HAP-1 (cell line): ENCODE measurements around the gene ARMC9.

ENCODE experiments used
- DNase-seq, 2 experiments: peaks; one replicate each; pipeline ENCODE4 v3.0.0-alpha.2; 2016 to 2020; ENCODE audit warnings: low spot score in 2 of 2
- H3K27me3 ChIP-seq: fragments of 250-450 bp; sonication (Bioruptor Pico); 2 replicates; pipeline ENCODE4 v1.5.1; 2020; ENCODE audit warnings: low read depth, mild to moderate bottlenecking, moderate library complexity
- H3K36me3 ChIP-seq: fragments of 250-450 bp; sonication (Bioruptor Pico); replicated peaks from 2 replicates; pipeline ENCODE4 v1.5.1; 2020; ENCODE audit warnings: mild to moderate bottlenecking
- H3K4me1 ChIP-seq: fragments of 250-450 bp; sonication (Bioruptor Pico); 2 replicates; pipeline ENCODE4 v1.5.1; 2020; ENCODE audit warnings: mild to moderate bottlenecking
- H3K4me3 ChIP-seq: fragments of 250-450 bp; sonication (Bioruptor Pico); 2 replicates; pipeline ENCODE4 v1.5.1; 2020; ENCODE audit warnings: mild to moderate bottlenecking, moderate library complexity
- H3K9me3 ChIP-seq: fragments of 250-450 bp; sonication (Bioruptor Pico); 2 replicates; pipeline ENCODE4 v1.5.1; 2020; ENCODE audit warnings: mild to moderate bottlenecking, moderate library complexity
- in situ Hi-C: fragments of 300-500 bp; cut with MboI; formaldehyde crosslinking; loops from 3 replicates; pipeline ENCODE4 v1.14.3; 2020; ENCODE audit warnings: low sequenced_read_pairs, inconsistent platforms, mixed read lengths

The ARMC9 gene, protein sequence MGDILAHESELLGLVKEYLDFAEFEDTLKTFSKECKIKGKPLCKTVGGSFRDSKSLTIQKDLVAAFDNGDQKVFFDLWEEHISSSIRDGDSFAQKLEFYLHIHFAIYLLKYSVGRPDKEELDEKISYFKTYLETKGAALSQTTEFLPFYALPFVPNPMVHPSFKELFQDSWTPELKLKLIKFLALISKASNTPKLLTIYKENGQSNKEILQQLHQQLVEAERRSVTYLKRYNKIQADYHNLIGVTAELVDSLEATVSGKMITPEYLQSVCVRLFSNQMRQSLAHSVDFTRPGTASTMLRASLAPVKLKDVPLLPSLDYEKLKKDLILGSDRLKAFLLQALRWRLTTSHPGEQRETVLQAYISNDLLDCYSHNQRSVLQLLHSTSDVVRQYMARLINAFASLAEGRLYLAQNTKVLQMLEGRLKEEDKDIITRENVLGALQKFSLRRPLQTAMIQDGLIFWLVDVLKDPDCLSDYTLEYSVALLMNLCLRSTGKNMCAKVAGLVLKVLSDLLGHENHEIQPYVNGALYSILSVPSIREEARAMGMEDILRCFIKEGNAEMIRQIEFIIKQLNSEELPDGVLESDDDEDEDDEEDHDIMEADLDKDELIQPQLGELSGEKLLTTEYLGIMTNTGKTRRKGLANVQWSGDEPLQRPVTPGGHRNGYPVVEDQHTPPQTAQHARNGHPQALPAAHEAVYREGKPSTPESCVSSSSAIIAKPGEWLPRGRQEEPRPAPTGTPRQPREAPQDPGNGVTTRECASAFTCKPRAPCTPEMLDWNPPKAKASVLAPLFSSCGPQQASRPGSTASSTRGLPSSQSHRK

DNA sequence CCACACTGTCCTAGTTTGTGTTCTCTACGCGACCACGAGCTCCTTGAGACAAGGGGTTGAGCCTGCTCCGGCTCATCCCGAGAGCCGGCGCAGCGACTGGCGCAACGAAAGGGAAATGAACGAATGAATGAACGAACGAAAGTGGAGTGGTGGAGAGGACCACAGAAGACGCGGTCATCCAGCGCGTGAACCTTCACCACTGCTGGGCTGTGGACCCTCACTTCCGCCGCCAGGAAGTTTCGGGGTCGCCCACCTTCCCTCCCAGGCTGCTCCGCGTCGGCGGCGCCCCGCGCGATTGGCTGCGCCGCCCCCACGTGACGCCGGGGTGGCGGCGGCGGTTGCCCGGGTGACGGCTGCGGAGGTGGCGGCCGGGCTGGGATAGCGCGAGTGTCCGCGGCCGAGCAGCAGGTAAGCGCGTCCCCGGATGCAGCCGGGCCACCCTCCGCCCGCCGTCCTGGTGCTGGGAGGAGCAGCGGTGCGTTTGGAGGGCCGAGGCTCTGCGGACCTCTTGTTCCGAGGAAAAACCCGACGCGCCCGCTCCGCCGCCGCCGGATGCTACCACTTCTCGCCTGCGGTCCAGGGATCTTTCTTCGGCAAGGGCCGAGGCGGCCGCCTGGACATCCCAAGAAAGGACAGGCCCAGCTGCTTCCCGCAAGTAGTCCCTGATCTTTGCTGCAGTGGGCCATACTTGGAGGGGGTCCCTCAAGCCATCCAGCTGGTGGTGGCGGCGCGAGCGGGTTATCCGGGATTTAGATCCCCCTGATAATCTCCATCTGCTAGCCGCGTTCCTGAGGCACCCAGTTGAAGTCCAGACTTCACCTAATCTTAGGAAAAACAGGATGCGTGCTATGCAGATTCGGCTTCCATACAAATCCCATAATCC lies at the start of gene ARMC9:
TSS of gene ARMC9 (plus strand) at position 341 of the 883 bp plus-strand sequence. CDS start 7,608 bp downstream, outside the sequence.
- Histone ChIP-seq H3K4me1 (peaks cover 18% of the 10 kb centered on the region), H3K36me3 (no peaks in the 10 kb centered on the region), H3K27me3 (no peaks in the 10 kb centered on the region), H3K9me3 (peaks cover 5% of the 10 kb centered on the region; the same call in 1 of the 2 replicates), H3K4me3 (peak within 1 kb of the TSS; percentile 77)
- in situ Hi-C loops: no loop called here
- DNase-seq: peak; percentile 60 to 85

DNA sequence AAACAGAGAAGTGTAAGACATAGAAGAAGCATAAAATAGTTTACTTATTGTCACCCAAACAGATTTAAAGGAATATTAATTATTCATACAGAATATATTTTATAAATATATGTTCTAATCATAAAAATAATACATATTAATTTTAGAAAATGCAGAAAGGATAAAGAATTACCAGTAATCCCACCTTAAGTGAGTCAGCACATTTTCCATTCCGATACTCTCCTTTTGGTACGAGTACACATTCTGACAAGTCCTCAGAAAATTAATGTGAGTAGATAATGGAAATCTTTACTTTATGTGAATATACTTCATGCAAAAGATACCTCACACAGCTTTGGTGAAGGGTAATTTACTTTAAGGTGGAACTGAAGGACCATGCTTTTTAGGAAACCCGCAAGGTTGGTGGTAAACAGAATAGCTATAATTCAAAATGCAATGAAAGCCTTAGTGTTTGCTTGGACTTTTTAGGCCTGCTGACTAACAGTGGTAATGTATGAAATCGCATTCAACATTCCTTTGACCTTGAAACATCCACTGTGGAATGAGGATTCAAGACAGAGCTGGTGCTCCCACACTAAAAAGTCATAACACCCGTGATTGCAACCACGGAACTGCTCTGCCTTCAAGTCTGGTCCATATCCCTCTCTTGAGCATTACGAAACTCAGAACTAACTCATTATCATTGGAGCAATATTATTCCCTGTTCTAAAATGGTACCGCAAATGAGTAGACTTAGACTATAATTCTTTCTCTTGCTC lies 45.5 kb upstream of the ARMC9 start:
- DNase-seq: no peak
- Histone ChIP-seq H3K9me3 (no peaks in the 10 kb centered on the region), H3K4me1 (no peaks in the 10 kb centered on the region), H3K4me3 (no peak overlapping the region), H3K36me3 (peaks cover 19% of the 10 kb centered on the region), H3K27me3 (no peaks in the 10 kb centered on the region)
- in situ Hi-C loops: no loop called here

DNA sequence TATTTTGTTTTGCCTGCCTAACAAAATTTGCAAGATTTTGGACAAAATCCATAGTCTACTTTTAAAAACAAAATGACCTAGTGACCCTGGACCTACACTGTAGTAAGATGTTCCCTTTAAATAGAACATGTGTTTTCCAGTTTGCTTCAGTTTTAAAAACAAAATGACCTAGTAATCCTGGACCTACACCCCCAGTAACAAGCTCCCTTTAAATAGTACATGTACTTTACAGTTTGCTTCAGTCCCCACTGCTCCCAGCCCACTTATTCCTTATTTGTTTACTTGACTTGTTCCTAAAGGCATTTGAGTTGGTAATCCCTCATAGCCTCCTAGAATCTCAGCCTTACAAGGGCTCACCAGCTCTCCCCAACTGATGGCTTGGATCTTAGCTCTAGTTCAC lies 39.1 kb upstream of the ARMC9 start:
- in situ Hi-C loops: no loop called here
- H3K27me3 ChIP-seq: no peaks in the 10 kb centered on the region
- H3K36me3 ChIP-seq: peaks cover 7% of the 10 kb centered on the region
- H3K9me3 ChIP-seq: no peaks in the 10 kb centered on the region
- no peak for DNase-seq
- H3K4me1 ChIP-seq: peaks cover 29% of the 10 kb centered on the region
- no peak overlapping the region for H3K4me3 ChIP-seq

DNA sequence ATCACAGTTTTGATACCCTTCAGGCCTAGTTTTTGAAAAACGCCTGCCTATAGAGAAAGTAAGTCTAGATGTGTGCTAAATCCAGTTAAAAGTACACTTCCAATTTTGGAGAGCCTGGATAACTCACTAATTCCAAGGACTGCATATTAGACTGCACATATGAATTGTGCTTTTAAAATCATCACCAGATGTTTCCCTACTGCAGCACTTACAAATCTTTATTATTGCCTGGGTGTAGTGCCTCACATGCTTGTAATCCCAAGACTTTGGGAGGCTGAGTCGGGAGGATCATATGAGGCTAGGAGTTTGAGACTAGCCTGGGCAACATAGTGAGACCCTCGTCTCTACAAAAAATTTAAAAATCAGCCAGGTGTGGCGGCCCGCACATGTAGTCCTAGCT lies 37.7 kb upstream of the ARMC9 start:
- Histone ChIP-seq H3K4me1 (peaks cover 29% of the 10 kb centered on the region), H3K27me3 (no peaks in the 10 kb centered on the region), H3K9me3 (no peaks in the 10 kb centered on the region), H3K36me3 (peaks cover 8% of the 10 kb centered on the region), H3K4me3 (no peak overlapping the region)
- DNase-seq: no peak
- in situ Hi-C loops: no loop called here

DNA sequence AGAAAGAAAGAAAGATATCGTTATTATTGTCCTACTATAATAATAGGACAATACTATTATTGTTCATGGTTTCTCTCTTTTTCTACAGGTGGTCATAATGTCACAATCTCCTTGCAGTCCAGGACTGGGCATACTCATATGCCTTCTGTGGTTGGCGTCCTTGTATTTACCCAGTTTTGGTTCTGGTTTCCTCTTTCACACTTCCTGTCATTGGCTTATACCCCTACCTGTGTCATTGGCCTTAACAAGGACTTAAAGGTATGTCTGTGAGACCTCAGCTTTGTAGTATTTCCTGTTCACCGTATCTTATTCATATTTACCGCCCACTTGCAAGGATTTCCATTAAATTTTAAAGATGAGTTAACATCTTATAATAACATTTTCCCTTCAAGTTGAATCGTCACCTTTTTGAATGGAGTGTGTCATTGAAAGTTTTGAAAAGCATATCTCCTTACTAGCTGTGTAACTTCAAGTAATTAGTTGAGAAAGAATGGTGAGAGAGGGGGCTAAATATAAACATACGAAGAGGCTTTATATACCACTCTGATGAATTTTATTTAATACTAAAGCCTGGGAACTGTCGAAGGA lies 37.1 kb upstream of the ARMC9 start:
- H3K4me1 ChIP-seq: peaks cover 29% of the 10 kb centered on the region
- peaks cover 15% of the 10 kb centered on the region for H3K36me3 ChIP-seq
- H3K4me3 ChIP-seq: no peak overlapping the region
- no peaks in the 10 kb centered on the region for H3K9me3 ChIP-seq
- DNase-seq: no peak
- H3K27me3 ChIP-seq: no peaks in the 10 kb centered on the region
- in situ Hi-C loops: no loop called here

DNA sequence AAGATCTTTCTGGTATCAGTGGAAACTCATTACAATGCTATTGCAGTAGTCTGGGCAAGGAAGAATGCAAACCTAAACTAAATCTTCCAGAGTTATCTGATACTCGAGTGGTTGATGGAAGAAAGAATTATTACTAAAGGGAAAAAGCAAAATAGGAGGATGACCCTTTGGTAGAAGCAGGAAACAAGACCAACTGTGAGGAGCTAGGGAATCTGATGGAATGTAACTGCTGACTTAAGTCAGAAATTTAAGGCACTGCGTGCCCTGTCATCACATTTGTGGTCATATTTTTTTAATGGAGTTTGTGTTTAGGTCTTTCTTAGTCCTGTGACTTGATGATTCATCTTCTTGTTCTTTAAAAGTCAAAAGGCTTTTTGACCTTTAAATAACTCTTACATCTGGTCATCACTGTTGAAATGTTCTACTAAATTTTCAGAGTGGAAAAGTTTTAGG lies 36.5 kb upstream of the ARMC9 start:
- H3K36me3 ChIP-seq: peaks cover 20% of the 10 kb centered on the region
- in situ Hi-C loops: no loop called here
- no peak overlapping the region for H3K4me3 ChIP-seq
- no peaks in the 10 kb centered on the region for H3K9me3 ChIP-seq
- no peak for DNase-seq
- no peaks in the 10 kb centered on the region for H3K27me3 ChIP-seq
- peaks cover 29% of the 10 kb centered on the region for H3K4me1 ChIP-seq

DNA sequence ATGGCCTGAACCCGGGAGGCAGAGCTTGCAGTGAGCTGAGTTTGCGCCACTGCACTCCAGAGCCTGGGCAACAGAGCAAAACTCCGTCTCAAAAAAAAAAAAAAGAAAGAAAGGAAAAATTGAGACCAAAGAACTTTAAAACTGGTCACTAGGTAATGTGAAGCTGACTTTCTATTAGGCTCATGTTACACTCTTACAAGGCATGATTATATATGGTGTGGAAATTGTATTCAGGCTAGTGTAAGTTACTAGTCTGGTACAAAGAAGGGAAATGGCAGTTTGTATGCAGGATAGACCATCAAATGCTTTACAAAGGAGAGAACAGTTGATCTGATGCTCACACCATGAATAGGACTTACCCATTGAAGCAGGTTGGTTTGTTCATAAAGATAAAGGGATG lies 35.4 kb upstream of the ARMC9 start:
- Histone ChIP-seq H3K4me3 (no peak overlapping the region), H3K27me3 (no peaks in the 10 kb centered on the region), H3K9me3 (no peaks in the 10 kb centered on the region), H3K4me1 (peaks cover 29% of the 10 kb centered on the region), H3K36me3 (peaks cover 32% of the 10 kb centered on the region)
- in situ Hi-C loops: no loop called here
- DNase-seq: no peak

DNA sequence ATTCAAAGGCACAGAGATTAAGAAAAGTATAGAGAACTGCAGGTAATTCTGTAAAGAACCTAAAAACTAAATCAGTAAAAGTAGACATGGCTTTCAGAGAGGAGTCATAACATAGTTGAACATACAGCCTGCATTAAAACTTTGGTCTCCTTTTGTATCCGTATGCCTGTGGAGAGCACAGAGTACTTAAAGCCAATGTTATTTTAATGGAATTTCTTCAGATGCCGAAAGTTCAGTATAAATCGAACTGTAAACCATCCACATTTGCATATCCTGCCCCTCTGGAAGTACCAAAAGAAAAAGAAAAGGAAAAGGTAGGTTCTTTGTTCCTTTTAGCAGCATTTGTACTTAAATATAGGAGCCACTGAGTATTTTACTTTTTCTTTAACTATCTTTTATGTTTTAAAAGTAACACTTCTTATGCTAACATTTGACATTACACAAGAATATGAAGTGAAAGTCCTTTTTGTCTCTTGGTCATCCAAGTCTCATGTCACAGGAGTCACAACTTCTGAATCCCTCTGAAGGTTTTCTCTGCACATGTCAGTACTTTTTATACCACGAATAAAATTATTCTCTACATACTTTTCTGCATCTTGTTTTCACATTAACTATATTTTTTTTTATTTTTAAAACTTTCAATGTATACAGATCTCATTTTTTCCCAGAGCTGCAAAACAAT lies 34.9 kb upstream of the ARMC9 start:
- Histone ChIP-seq H3K9me3 (no peaks in the 10 kb centered on the region), H3K4me1 (peaks cover 27% of the 10 kb centered on the region), H3K4me3 (no peak overlapping the region), H3K36me3 (peaks cover 35% of the 10 kb centered on the region), H3K27me3 (no peaks in the 10 kb centered on the region)
- in situ Hi-C loops: no loop called here
- peak in 1 of 2 experiments; percentile 42 for DNase-seq

DNA sequence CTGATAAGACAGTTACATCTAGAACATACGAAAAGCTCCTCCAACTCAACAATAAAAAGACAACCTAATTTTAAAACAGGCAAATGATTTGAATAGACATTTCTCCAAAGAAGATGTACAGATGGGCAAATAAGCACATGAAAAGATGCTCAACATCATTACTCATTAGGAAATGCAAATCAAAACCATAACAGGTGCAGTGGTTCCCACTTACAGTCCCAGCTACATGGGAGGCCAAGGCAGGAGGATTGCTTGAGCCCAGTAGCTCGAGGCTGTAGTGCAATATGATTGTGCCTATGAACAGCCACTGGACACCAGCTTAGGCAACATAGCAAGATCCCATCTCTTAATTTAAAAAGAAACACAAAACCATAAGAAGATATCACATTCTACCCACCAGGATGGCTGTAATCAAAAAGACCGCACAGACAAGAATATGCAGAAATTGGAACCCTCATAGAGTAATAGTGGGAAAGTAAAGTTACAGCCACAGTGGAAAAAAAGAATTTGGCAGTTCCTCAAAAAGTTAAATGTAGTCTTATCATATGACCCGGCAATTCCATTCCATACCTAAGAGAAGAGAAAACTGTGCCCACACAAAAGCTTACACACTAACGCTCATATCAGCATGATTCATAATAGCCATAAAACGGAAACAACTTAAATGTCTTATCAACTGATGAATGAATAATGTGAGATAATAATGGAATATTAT lies 30.5 kb upstream of the ARMC9 start:
- Histone ChIP-seq H3K4me1 (peaks cover 8% of the 10 kb centered on the region), H3K27me3 (no peaks in the 10 kb centered on the region), H3K9me3 (no peaks in the 10 kb centered on the region), H3K4me3 (no peak overlapping the region), H3K36me3 (peaks cover 53% of the 10 kb centered on the region)
- in situ Hi-C loops: no loop called here
- DNase-seq: no peak

DNA sequence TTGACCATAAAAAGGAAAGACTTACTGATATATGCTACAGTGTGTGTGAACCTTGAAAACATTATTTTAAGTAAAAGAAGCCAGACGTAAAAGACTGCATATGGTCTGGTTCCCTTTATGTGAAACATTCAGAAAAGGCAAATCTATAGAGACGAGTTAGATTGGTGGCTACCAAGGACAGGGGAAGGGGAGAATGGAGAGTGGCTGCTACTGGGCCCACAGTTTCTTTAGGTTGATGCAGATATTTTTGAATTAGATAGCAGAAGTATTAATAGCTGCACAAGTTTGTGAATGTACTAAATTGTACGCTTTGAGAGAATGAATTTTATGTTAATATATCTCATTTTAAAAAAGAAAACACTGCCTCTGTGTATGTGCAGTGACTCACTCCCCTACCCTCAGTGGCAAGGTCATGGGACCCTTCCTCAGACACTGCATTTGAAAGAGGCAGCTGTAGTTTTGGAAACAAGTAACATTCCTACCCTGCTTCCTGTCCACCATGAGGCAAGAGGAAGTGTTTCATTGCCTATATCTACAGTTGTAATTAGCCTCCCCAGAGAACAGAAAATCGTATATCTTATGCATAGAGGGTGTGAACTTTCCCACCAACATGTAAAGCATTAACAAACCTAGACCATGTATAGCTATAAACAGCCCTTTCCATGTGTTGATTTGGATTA lies 29.8 kb upstream of the ARMC9 start:
- Histone ChIP-seq H3K4me3 (no peak overlapping the region), H3K4me1 (peaks cover under 1% of the 10 kb centered on the region), H3K27me3 (no peaks in the 10 kb centered on the region), H3K36me3 (peaks cover 53% of the 10 kb centered on the region), H3K9me3 (no peaks in the 10 kb centered on the region)
- in situ Hi-C loops: no loop called here
- no peak for DNase-seq

DNA sequence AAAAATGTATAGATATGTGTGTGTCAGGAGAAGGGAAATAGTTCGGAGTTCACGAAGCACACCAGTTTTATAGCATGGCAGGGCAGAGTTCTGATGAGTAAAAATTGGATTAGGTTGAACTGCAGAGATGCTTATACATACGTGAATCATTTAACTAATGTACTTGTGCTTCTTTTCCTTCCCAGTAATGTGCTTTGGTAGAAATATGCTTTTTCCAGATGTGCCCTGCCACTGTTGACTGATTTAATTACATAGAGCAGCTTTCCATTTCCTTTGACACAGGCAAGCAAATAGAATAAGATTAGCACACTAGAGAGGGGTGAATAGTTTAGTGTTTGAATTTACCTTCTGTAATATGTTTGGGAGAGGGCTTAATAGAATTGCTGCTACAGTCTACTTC lies 28.9 kb upstream of the ARMC9 start:
- no peak overlapping the region for H3K4me3 ChIP-seq
- no peaks in the 10 kb centered on the region for H3K4me1 ChIP-seq
- DNase-seq: no peak
- H3K27me3 ChIP-seq: no peaks in the 10 kb centered on the region
- peaks cover 56% of the 10 kb centered on the region for H3K36me3 ChIP-seq
- H3K9me3 ChIP-seq: no peaks in the 10 kb centered on the region
- in situ Hi-C loops: no loop called here
